ENCODE data around the gene RAD51B.

RAD51B gene

GRCh38 chr14:68532496-68532895 is 712.9 kb downstream of the RAD51B start:
- no peak for DNase-seq (ENCODE audit: low read depth)

- DNase-seq (ENCODE audit: low read depth) = no peak
These were observed 714.7 kb downstream of the RAD51B start for GRCh38 chr14:68534276-68534675.

GRCh38 chr14:68535404-68536017 is 715.9 kb downstream of the RAD51B start:
- DNase-seq (ENCODE audit: low read depth) = peak; percentile 87

- no peak for DNase-seq (ENCODE audit: low read depth)
These were observed 716.4 kb downstream of the RAD51B start for GRCh38 chr14:68536018-68536410.

GRCh38 chr14:68538639-68539038 is 719.1 kb downstream of the RAD51B start:
- no peak for DNase-seq (ENCODE audit: low read depth)

GRCh38 chr14:68539241-68539737 is 719.7 kb downstream of the RAD51B start:
- DNase-seq (ENCODE audit: low read depth) = no peak

- no peak for DNase-seq (ENCODE audit: low read depth)
These were observed 720.2 kb downstream of the RAD51B start for GRCh38 chr14:68539789-68540188.

- DNase-seq (ENCODE audit: low read depth) = no peak
These were observed 721.8 kb downstream of the RAD51B start for GRCh38 chr14:68541178-68541896.

- DNase-seq (ENCODE audit: low read depth) = no peak
These were observed 722.8 kb downstream of the RAD51B start for GRCh38 chr14:68542346-68542745.

GRCh38 chr14:68543516-68543915 is 723.9 kb downstream of the RAD51B start:
- no peak for DNase-seq (ENCODE audit: low read depth)

GRCh38 chr14:68544081-68544892 is 724.7 kb downstream of the RAD51B start:
- peak; percentile 100 for DNase-seq (ENCODE audit: low read depth)

GRCh38 chr14:68546839-68547238 is 727.3 kb downstream of the RAD51B start:
- DNase-seq (ENCODE audit: low read depth) = peak; percentile 77

- peak; percentile 93 for DNase-seq (ENCODE audit: low read depth)
These were observed 728.0 kb downstream of the RAD51B start for GRCh38 chr14:68547305-68548193.

- peak; percentile 98 for DNase-seq (ENCODE audit: low read depth)
These were observed 728.9 kb downstream of the RAD51B start for GRCh38 chr14:68548194-68549076.

GRCh38 chr14:68550338-68550715 is 730.7 kb downstream of the RAD51B start:
- no peak for DNase-seq (ENCODE audit: low read depth)

GRCh38 chr14:68551045-68551683 is 731.6 kb downstream of the RAD51B start:
- DNase-seq (ENCODE audit: low read depth) = no peak

GRCh38 chr14:68552075-68552474 is 732.5 kb downstream of the RAD51B start:
- DNase-seq (ENCODE audit: low read depth) = no peak

GRCh38 chr14:68552602-68553001 is 733.0 kb downstream of the RAD51B start:
- DNase-seq (ENCODE audit: low read depth) = no peak

GRCh38 chr14:68553311-68553710 is 733.7 kb downstream of the RAD51B start:
- no peak for DNase-seq (ENCODE audit: low read depth)

GRCh38 chr14:68554231-68554630 is 734.7 kb downstream of the RAD51B start:
- DNase-seq (ENCODE audit: low read depth) = no peak

All from stromal cell of bone marrow (primary cell).